Stimulated activated naive CD4-positive, alpha-beta T cell (primary cell): ENCODE results near the gene LMNTD2.
A peak's percentile ranks its signal among the peaks of the same experiment; 100 is the strongest.

Experiments
- DNase-seq, 6 experiments: peaks; one replicate each; lab custom pipeline; 2025; lab: John Stamatoyannopoulos, UW

Gene LMNTD2

GRCh38 chr11:551596-551995, 8.9 kb downstream of the LMNTD2 start:
- no peak for DNase-seq

GRCh38 chr11:551131-551530, 9.4 kb downstream of the LMNTD2 start:
- no peak for DNase-seq

- no peak for DNase-seq
Observed at GRCh38 chr11:550746-551085, 9.8 kb downstream of the LMNTD2 start.

- DNase-seq: no peak
Observed at GRCh38 chr11:550021-550745, 10.4 kb downstream of the LMNTD2 start.

- no peak for DNase-seq
Observed at GRCh38 chr11:548700-549603, 11.6 kb downstream of the LMNTD2 start.

GRCh38 chr11:545171-545570, 15.4 kb downstream of the LMNTD2 start:
- DNase-seq: no peak

GRCh38 chr11:544817-545166, 15.7 kb downstream of the LMNTD2 start:
- DNase-seq: no peak

- DNase-seq: no peak
Observed at GRCh38 chr11:541433-541885, 19.1 kb downstream of the LMNTD2 start.

- DNase-seq: no peak
Observed at GRCh38 chr11:540583-541432, 19.7 kb downstream of the LMNTD2 start.

GRCh38 chr11:539971-540481, 20.5 kb downstream of the LMNTD2 start:
- DNase-seq: no peak

- DNase-seq: no peak
Observed at GRCh38 chr11:538431-539051, 22.0 kb downstream of the LMNTD2 start.

- no peak for DNase-seq
Observed at GRCh38 chr11:537622-538430, 22.7 kb downstream of the LMNTD2 start.

- peak; percentile 69 to 87 (median 76) for DNase-seq
Observed at GRCh38 chr11:536841-537621, 23.5 kb downstream of the LMNTD2 start, which contains the start of gene LRRC56. Gene LRRC56 (plus strand): TSS chr11:537527. CDS start chr11:540685, 3,158 bp downstream.

- DNase-seq: peak; percentile 88 to 96 (median 92)
Observed at GRCh38 chr11:535519-536454, 24.8 kb downstream of the LMNTD2 start, which contains the start of gene HRAS. Gene HRAS (minus strand): TSS chr11:535576.

- DNase-seq: no peak
Observed at GRCh38 chr11:535210-535518, 25.4 kb downstream of the LMNTD2 start.

GRCh38 chr11:534396-535209, 25.9 kb downstream of the LMNTD2 start:
- peak in 2 of 6 experiments; percentile 31 to 32 for DNase-seq

GRCh38 chr11:533586-534395, 26.7 kb downstream of the LMNTD2 start:
- no peak for DNase-seq
